A549 (cell line): ENCODE measurements around the gene NXT1.

Experiments
- CHD2 ChIP-seq: fragments of 150-350 bp; IDR thresholded peaks from 2 replicates; pipeline ENCODE4 v1.6.1; 2014; ENCODE audit warnings: low read length; ENCODE audit not compliant: partially characterized antibody
- CTCF ChIP-seq: fragments of >200 bp; sonication (Bioruptor Twin); formaldehyde crosslinking; IDR thresholded peaks from 3 replicates; pipeline ENCODE4 v1.5.1; 2016
- RAD21 ChIP-seq, 2 experiments: fragments of >200 bp in 1 of 2; sonication (Bioruptor Twin) in 1 of 2; formaldehyde crosslinking in 1 of 2; IDR thresholded peaks in 1 of 2; conservative IDR thresholded peaks in 1 of 2; 2 replicates in 1 of 2; 3 replicates in 1 of 2; pipeline ENCODE4 v1.6.1; 2012 to 2018; ENCODE audit warnings: inconsistent platforms in 1 of 2
- ZNF302 ChIP-seq: fragments of 250-450 bp; sonication (Bioruptor Pico); IDR thresholded peaks from 2 replicates; pipeline ENCODE4 v1.9.0; 2021; ENCODE audit warnings: inconsistent platforms, mild to moderate bottlenecking, moderate library complexity

GRCh38 chr20:23379772-23380171 lies 29.2 kb downstream of the NXT1 start:
- no peak for TF ChIP-seq CTCF
- TF ChIP-seq RAD21 (conservative IDR thresholded peaks at IDR 0.05 in 1 of 2, IDR thresholded peaks at IDR 0.05 in 1 of 2) = no peak
- TF ChIP-seq CHD2 = no peak
- no peak for TF ChIP-seq ZNF302 (CRISPR knock-in tag)
